GM23338 (cell line): ENCODE data around the gene SNAPC4. TPM values are rescaled to one million over a fixed set of nuclear protein-coding genes. Genes with fewer than 3 reads are reported as not detected.

Experiments used
- ATAC-seq: fragments of 200-7000 bp; cut with Tn5 transposase; 3 replicates; pipeline ENCODE4 v1.9.1; 2020
- DNase-seq: peaks from one replicate; pipeline ENCODE4 v3.0.0-alpha.2; 2015; ENCODE audit warnings: low spot score
- H2AFZ ChIP-seq: fragments of 200-600 bp; sonication (generic); 2 replicates; pipeline ENCODE4 v1.8.0; 2016; ENCODE audit warnings: antibody characterized with exemption, mild to moderate bottlenecking, moderate library complexity
- H3F3A ChIP-seq: fragments of 200-600 bp; sonication (generic); replicated peaks from 2 replicates; pipeline ENCODE4 v1.8.0; 2017; ENCODE audit warnings: antibody characterized with exemption, mixed run types, low read depth
- H3K27ac ChIP-seq: fragments of 200-600 bp; sonication (generic); 2 replicates; pipeline ENCODE4 v1.6.1; 2016; ENCODE audit warnings: low read depth
- H3K27me3 ChIP-seq: fragments of 200-600 bp; sonication (generic); 2 replicates; pipeline ENCODE4 v1.8.0; 2016; ENCODE audit warnings: mild to moderate bottlenecking, mixed run types, moderate library complexity; ENCODE audit not compliant: insufficient read depth
- H3K36me3 ChIP-seq: fragments of 200-600 bp; sonication (generic); 2 replicates; pipeline ENCODE4 v1.8.0; 2016; ENCODE audit warnings: mild to moderate bottlenecking; ENCODE audit not compliant: insufficient read depth
- H3K4me1 ChIP-seq: fragments of 200-600 bp; sonication (generic); 2 replicates; pipeline ENCODE4 v1.8.0; 2016; ENCODE audit warnings: mild to moderate bottlenecking, moderate library complexity; ENCODE audit not compliant: insufficient read depth
- H3K4me2 ChIP-seq: fragments of 200-600 bp; sonication (generic); 2 replicates; pipeline ENCODE4 v1.7.1; 2017; ENCODE audit warnings: mixed run types
- H3K4me3 ChIP-seq: fragments of 200-600 bp; sonication (generic); 2 replicates; pipeline ENCODE4 v1.6.1; 2016; ENCODE audit warnings: mixed run types
- H3K79me2 ChIP-seq: fragments of 200-600 bp; sonication (generic); replicated peaks from 2 replicates; pipeline ENCODE4 v1.8.0; 2017; ENCODE audit warnings: mild to moderate bottlenecking; ENCODE audit not compliant: insufficient read depth
- H3K9me2 ChIP-seq: fragments of 200-600 bp; sonication (generic); 2 replicates; pipeline ENCODE4 v1.8.0; 2017; ENCODE audit not compliant: insufficient read depth
- H4K20me1 ChIP-seq: fragments of 200-600 bp; sonication (generic); replicated peaks from 2 replicates; pipeline ENCODE4 v1.8.0; 2017; ENCODE audit warnings: mild to moderate bottlenecking; ENCODE audit not compliant: insufficient read depth
- H3K27ac Mint-ChIP-seq: 2 replicates; pipeline ENCODE4 v1.8.0; 2020; ENCODE audit warnings: inconsistent platforms, mild to moderate bottlenecking, moderate library complexity, mixed read lengths
- H3K27me3 Mint-ChIP-seq: 3 replicates; pipeline ENCODE4 v1.8.0; 2022; ENCODE audit warnings: low read depth, mild to moderate bottlenecking, moderate library complexity, mixed read lengths, inconsistent platforms; ENCODE audit not compliant: insufficient read depth, poor library complexity
- H3K36me3 Mint-ChIP-seq: 3 replicates; pipeline ENCODE4 v1.8.0; 2021; ENCODE audit warnings: low read depth, mild to moderate bottlenecking, inconsistent platforms, moderate library complexity, mixed read lengths
- H3K4me1 Mint-ChIP-seq: 3 replicates; pipeline ENCODE4 v1.8.0; 2020; ENCODE audit warnings: mild to moderate bottlenecking, inconsistent platforms, mixed read lengths
- H3K4me3 Mint-ChIP-seq: 3 replicates; pipeline ENCODE4 v1.8.0; 2021; ENCODE audit warnings: moderate library complexity, mild to moderate bottlenecking, inconsistent platforms, mixed read lengths
- H3K9me3 Mint-ChIP-seq: 3 replicates; pipeline ENCODE4 v1.8.0; 2020; ENCODE audit warnings: moderate library complexity, mild to moderate bottlenecking, inconsistent platforms, mixed read lengths
- CREB1 ChIP-seq: fragments of 250-450 bp; sonication (Bioruptor Pico); IDR thresholded peaks from 2 replicates; pipeline ENCODE4 v1.5.0; 2020; ENCODE audit warnings: low read depth, mild to moderate bottlenecking, moderate library complexity
- CTCF ChIP-seq, 2 experiments: fragments of 200-600 bp in 1 of 2; sonication (generic) in 1 of 2; conservative IDR thresholded peaks; 2 replicates each; pipeline versions ENCODE4 v1.5.1 to v1.6.1; 2016 to 2017; ENCODE audit warnings: antibody characterized with exemption in 2 of 2, low read depth in 2 of 2, mild to moderate bottlenecking in 2 of 2, moderate library complexity in 1 of 2
- ETS1 ChIP-seq: IDR thresholded peaks from 2 replicates; pipeline ENCODE4 v1.6.1; 2016; ENCODE audit warnings: antibody characterized with exemption
- EZH2 ChIP-seq: fragments of 200-600 bp; sonication (generic); IDR thresholded peaks from one replicate; pipeline ENCODE4 v1.8.0; 2017; ENCODE audit warnings: antibody characterized with exemption, mild to moderate bottlenecking, low read depth; ENCODE audit not compliant: unreplicated experiment
- EZH2phosphoT487 ChIP-seq: fragments of 200-600 bp; sonication (generic); IDR thresholded peaks from one replicate; pipeline ENCODE4 v1.8.1; 2018; ENCODE audit warnings: antibody characterized with exemption; ENCODE audit not compliant: unreplicated experiment
- JUNB ChIP-seq: IDR thresholded peaks from one replicate; pipeline ENCODE4 v1.6.1; 2016; ENCODE audit warnings: antibody characterized with exemption; ENCODE audit not compliant: unreplicated experiment
- NANOG ChIP-seq: IDR thresholded peaks from 2 replicates; pipeline ENCODE4 v1.6.1; 2016; ENCODE audit warnings: antibody characterized with exemption, borderline replicate concordance
- POLR2AphosphoS5 ChIP-seq: IDR thresholded peaks from 2 replicates; pipeline ENCODE4 v1.6.1; 2016; ENCODE audit warnings: antibody characterized with exemption, low read depth
- REST ChIP-seq: IDR thresholded peaks from one replicate; pipeline ENCODE4 v1.6.1; 2018; ENCODE audit warnings: antibody characterized with exemption; ENCODE audit not compliant: unreplicated experiment
- STAT1 ChIP-seq: IDR thresholded peaks from one replicate; pipeline ENCODE4 v1.6.1; 2016; ENCODE audit warnings: antibody characterized with exemption; ENCODE audit not compliant: unreplicated experiment
- ZNF114 ChIP-seq: fragments of 250-450 bp; sonication (Bioruptor Pico); IDR thresholded peaks from 2 replicates; pipeline ENCODE4 v1.5.0; 2020; ENCODE audit warnings: mild to moderate bottlenecking, moderate library complexity
- ZNF331 ChIP-seq: fragments of 250-450 bp; sonication (Bioruptor Pico); IDR thresholded peaks from 2 replicates; pipeline ENCODE4 v1.5.0; 2020; ENCODE audit warnings: low read depth, mild to moderate bottlenecking, moderate library complexity
- ZNF462 ChIP-seq: fragments of 250-450 bp; sonication (Bioruptor Pico); IDR thresholded peaks from 2 replicates; pipeline ENCODE4 v1.5.0; 2020; ENCODE audit warnings: mild to moderate bottlenecking, moderate library complexity
- polyA plus RNA-seq: library from polyadenylated mRNA; unstranded; fragments of >200 nt; fragmentation: Nextera tagmentation; extraction: Ambion mirVana; gene quantifications from 2 replicates; pipeline ENCODE4 v1.2.1, GENCODE V29; 2016
- total RNA-seq: library from RNA; depleted of rRNA; stranded (reverse); fragments of >200 nt; shearing (Covaris generic); gene quantifications from 2 replicates; pipeline ENCODE4 v1.2.3, GENCODE V29; 2014

SNAPC4 gene
- total and polyA plus RNA-seq, 2 experiments from 2014 or later, result 8.8 to 22.7 TPM

GRCh38 chr9:136432591-136432990 lies 32.6 kb upstream of the SNAPC4 start:
- Histone ChIP-seq H2AFZ (no peak overlapping the region), H3F3A (no peaks in the 10 kb centered on the region), H4K20me1 (peaks cover 11% of the 10 kb centered on the region; the same call in 1 of the 2 replicates), H3K79me2 (peaks cover 19% of the 10 kb centered on the region), H3K27ac (no peak overlapping the region), H3K27me3 (no peaks in the 10 kb centered on the region), H3K36me3 (no peaks in the 10 kb centered on the region), H3K4me3 (no peak overlapping the region), H3K4me2 (no peak overlapping the region), H3K9me2 (no peaks in the 10 kb centered on the region), H3K4me1 (no peaks in the 10 kb centered on the region)
- DNase-seq, result no peak
- Mint-ChIP-seq H3K27ac (no peak overlapping the region), H3K4me3 (no peak overlapping the region), H3K4me1 (peaks cover 11% of the 10 kb centered on the region), H3K9me3 (no peaks in the 10 kb centered on the region), H3K36me3 (peaks cover 3% of the 10 kb centered on the region), H3K27me3 (peaks cover 8% of the 10 kb centered on the region)
- TF ChIP-seq CTCF (conservative IDR thresholded peaks at IDR 0.05; ENCODE audit: low read depth in 2 of 2) (no peak), CREB1 (CRISPR knock-in tag) (no peak), JUNB (no peak), ZNF331 (CRISPR knock-in tag) (no peak), REST (no peak), STAT1 (no peak), NANOG (no peak), ZNF462 (CRISPR knock-in tag) (no peak), ZNF114 (no peak), ETS1 (no peak), EZH2 (no peak), EZH2phosphoT487 (no peak), POLR2AphosphoS5 (no peak)
- ATAC-seq, result no peak
